HG03469 (cell line): ENCODE measurements around the gene FOXP4.
"Not testable (repeated sequence)": the region's sequence is repeated elsewhere in the genome, so short reads cannot be mapped to it uniquely, and the experiment has no call there.

Experiments used
- ATAC-seq: cut with Tn5 transposase; IDR thresholded peaks from one replicate; pipeline ENCODE4 v1.9.1; 2021; ENCODE audit warnings: mild to moderate bottlenecking, moderate library complexity, moderate number of reproducible peaks; ENCODE audit not compliant: unreplicated experiment

The FOXP4 gene

GRCh38 chr6:41596807-41597206, 50.6 kb downstream of the FOXP4 start:
- ATAC-seq = no peak

- ATAC-seq = no peak
Observed at GRCh38 chr6:41597246-41598000, 51.2 kb downstream of the FOXP4 start.

- no peak for ATAC-seq
Observed at GRCh38 chr6:41598670-41599014, 52.5 kb downstream of the FOXP4 start.

- ATAC-seq = no peak
Observed at GRCh38 chr6:41599015-41599851, 53.1 kb downstream of the FOXP4 start.

GRCh38 chr6:41599852-41600445, 53.8 kb downstream of the FOXP4 start:
- no peak for ATAC-seq

GRCh38 chr6:41600499-41601247, 54.5 kb downstream of the FOXP4 start:
- no peak for ATAC-seq

GRCh38 chr6:41601248-41601549, 55.0 kb downstream of the FOXP4 start:
- ATAC-seq = no peak

- no peak for ATAC-seq
Observed at GRCh38 chr6:41602422-41602743, 56.2 kb downstream of the FOXP4 start.

- ATAC-seq = no peak
Observed at GRCh38 chr6:41602864-41603608, 56.9 kb downstream of the FOXP4 start.

GRCh38 chr6:41604006-41604405, 57.8 kb downstream of the FOXP4 start:
- no peak for ATAC-seq

GRCh38 chr6:41605649-41606048, 59.5 kb downstream of the FOXP4 start:
- no peak for ATAC-seq

- ATAC-seq = no peak
Observed at GRCh38 chr6:41607036-41607435, 60.9 kb downstream of the FOXP4 start.

GRCh38 chr6:41607736-41608135, 61.6 kb downstream of the FOXP4 start:
- ATAC-seq = no peak

- no peak for ATAC-seq
Observed at GRCh38 chr6:41608443-41609151, 62.4 kb downstream of the FOXP4 start.

- no peak for ATAC-seq
Observed at GRCh38 chr6:41614715-41615114, 68.5 kb downstream of the FOXP4 start.

GRCh38 chr6:41615311-41615710, 69.1 kb downstream of the FOXP4 start:
- no peak for ATAC-seq

GRCh38 chr6:41618598-41618997, 72.4 kb downstream of the FOXP4 start:
- ATAC-seq = no peak

- not testable (repeated sequence) for ATAC-seq
Observed at GRCh38 chr6:41619193-41619592, 73.0 kb downstream of the FOXP4 start.

- no peak for ATAC-seq
Observed at GRCh38 chr6:41621367-41621766, 75.2 kb downstream of the FOXP4 start.

- ATAC-seq = no peak
Observed at GRCh38 chr6:41621802-41622201, 75.6 kb downstream of the FOXP4 start.
